Fibroblast of the aortic adventitia (primary cell): Measurements from ENCODE around the gene JUP. TPM values are rescaled to one million over a fixed set of nuclear protein-coding genes. Genes with fewer than 3 reads are reported as not detected.

Experiments
- DNase-seq: peaks from one replicate; pipeline ENCODE4 v3.0.0-alpha.2; 2010; ENCODE audit warnings: low read depth
- H3K4me3 ChIP-seq: 2 replicates; pipeline ENCODE4 v1.5.1; 2011; ENCODE audit warnings: low read depth, mild to moderate bottlenecking, control low read depth, low read length, moderate library complexity
- total RNA-seq: library from RNA; depleted of rRNA; stranded (reverse); fragments of >200 nt; gene quantifications from 2 replicates; pipeline ENCODE4 v1.2.3, GENCODE V29; 2012; ENCODE audit warnings: low replicate concordance
- TF ChIP-seq, protein P1 (sequence below): IDR thresholded peaks from 2 replicates; pipeline ENCODE4 v1.5.1; 2011; ENCODE audit warnings: mild to moderate bottlenecking, low read length, control low read depth, inconsistent platforms; ENCODE audit not compliant: insufficient read depth

Gene JUP
- total RNA-seq, 1 donor, result 8.9 TPM

GRCh38 chr17:41767324-41768042 lies 19.0 kb downstream of the JUP start:
- H3K4me3 ChIP-seq, result no peak overlapping the region
- no peak for DNase-seq
- TF ChIP-seq, protein P1, sequence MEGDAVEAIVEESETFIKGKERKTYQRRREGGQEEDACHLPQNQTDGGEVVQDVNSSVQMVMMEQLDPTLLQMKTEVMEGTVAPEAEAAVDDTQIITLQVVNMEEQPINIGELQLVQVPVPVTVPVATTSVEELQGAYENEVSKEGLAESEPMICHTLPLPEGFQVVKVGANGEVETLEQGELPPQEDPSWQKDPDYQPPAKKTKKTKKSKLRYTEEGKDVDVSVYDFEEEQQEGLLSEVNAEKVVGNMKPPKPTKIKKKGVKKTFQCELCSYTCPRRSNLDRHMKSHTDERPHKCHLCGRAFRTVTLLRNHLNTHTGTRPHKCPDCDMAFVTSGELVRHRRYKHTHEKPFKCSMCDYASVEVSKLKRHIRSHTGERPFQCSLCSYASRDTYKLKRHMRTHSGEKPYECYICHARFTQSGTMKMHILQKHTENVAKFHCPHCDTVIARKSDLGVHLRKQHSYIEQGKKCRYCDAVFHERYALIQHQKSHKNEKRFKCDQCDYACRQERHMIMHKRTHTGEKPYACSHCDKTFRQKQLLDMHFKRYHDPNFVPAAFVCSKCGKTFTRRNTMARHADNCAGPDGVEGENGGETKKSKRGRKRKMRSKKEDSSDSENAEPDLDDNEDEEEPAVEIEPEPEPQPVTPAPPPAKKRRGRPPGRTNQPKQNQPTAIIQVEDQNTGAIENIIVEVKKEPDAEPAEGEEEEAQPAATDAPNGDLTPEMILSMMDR, result no peak

DNA sequence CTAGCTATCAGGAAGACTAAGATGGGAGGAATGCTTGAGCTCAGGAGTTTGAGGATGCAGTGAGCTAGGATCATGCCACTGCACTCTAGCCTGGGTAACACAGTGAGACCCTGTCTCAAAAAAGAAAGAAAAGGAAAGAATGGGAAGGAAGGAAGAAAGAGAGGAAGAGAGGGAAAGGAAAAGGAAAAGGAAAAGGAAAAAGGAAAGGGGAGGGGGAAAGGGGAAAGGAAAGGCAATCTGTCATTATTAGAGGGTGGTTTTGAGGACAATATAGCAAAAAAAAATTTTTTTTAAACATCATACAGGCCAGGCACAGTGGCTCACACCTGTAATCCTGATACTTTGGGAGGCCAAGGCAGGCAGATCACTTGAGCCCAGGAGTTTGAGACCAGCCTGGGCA lies 20.4 kb downstream of the JUP start:
- no peak overlapping the region for H3K4me3 ChIP-seq
- TF ChIP-seq, protein P1, result no peak
- no peak for DNase-seq

DNA sequence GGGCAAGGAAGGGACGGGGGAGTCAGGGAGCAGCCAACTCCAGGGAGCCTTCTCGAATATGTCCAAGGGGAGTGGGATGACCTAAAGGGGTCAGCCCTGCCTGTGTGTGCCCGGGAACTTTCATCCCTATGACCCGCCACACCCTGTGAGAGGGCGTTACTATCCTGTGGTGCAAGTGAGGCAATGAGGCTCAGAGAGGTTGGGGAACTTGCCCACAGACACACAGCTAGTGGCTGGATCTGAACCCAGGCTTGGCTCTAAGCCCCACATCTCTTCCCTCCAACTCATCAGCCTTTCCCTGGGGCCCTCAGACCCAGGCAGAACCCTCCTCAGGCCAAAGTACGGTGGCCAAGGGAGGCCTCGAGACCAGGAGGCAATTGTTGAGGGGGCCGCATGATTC lies 23.2 kb downstream of the JUP start:
- no peak for DNase-seq
- TF ChIP-seq, protein P1, result no peak
- H3K4me3 ChIP-seq, result no peak overlapping the region

DNA sequence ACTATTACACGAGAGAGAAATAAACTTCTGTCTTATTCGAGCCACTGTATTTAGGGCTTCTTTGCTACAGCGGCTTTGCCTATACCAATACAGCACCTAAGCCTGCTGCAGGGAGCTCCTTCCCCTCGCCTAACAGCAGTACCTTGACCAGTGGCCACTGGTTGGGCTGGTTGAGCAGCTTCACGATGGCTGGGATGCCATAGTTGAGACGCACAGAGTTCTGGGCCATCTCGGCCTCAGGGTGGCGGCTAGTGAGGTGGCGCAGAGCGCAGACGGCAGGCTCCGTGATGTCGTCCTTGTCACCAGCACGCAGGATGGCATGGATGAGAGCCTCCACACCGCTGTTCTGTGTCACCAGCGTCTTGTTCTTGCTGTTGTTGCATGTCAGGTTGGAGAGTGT lies 23.7 kb downstream of the JUP start:
- TF ChIP-seq, protein P1, result no peak
- DNase-seq, result no peak
- H3K4me3 ChIP-seq, result no peak overlapping the region

GRCh38 chr17:41762391-41762790 lies 24.1 kb downstream of the JUP start:
- TF ChIP-seq, protein P1, result no peak
- no peak overlapping the region for H3K4me3 ChIP-seq
- no peak for DNase-seq

DNA sequence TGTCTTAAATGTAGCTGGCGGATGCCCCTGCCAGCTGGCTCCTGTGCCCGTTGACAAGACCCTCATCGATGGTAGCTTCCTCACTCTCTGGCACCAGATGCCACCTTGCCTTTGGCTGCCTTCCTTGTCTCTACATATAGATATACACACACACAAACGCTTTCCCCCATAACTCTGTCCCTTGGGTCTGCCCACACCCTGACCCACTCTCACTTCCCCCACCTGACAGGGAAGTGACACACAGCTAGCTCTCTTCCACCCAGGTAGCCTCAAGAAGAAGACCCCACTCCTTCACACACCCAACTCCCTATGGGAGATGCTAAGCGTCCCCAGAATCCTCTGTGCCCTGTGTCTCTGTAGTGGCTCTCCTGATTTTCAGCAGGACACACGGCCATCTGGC lies 25.6 kb downstream of the JUP start:
- TF ChIP-seq, protein P1, result no peak
- DNase-seq, result no peak
- H3K4me3 ChIP-seq, result no peak overlapping the region

DNA sequence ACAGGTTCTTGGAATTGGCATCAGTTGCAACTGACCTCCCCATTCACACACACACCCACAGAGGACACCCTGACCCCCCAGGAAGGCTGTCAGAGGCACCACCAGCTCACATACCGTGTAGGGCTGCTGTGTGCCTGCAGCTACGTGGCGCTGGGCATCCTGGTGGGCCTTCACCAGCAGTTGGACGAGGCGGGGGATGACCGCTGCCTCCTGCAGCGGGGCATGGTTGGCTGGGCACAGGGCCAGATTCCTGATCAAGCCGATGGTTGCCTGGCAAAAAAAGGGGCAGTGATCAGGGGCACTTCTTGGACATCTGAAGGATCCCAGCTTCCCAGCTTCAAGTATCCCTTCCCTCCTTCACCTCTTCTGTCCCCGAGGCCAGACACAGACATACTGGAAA lies 27.9 kb downstream of the JUP start:
- TF ChIP-seq, protein P1, result no peak
- no peak for DNase-seq
- no peak overlapping the region for H3K4me3 ChIP-seq
